ENCODE results near the gene FYTTD1.

The FYTTD1 gene

DNA sequence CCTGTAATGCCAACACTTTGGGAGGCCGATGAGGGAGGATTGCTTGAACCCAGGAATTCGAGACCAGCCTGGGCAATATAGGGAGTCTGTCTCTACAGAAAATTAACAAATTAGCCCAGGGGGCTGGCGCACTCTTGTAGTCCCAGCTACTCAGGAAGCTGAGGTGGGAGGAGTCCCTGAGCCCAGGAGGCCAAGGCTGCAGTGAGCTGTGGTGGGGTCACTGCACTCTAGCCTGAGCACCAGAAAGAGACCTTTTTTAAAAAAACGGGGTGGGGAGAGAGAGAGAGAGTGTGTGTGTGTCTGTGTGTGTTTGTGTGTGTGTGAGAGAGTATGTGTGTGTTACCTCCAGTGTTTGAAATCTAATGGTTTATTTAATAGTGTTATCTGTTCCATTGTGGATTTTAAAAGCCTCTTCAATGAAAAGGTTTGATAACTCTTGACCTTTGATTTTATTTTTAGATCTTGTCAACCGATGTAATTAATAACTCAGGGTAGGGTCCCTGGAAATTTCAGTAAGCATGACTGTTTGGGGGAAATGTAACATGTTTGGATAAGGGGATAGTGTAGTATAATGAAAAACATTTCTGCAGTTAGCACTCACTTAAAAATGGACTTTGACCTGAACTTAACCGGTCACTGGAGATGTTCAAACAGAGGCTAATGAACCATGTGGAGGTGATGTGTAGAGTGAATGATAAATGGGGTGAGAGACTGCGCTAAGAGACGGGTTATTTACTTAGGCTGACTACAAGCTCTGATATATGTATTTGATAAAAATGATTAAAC lies 71.1 kb downstream of the FYTTD1 start:
- H3K27me3 ChIP-seq (ENCODE audit: control insufficient read depth in 5 of 5, insufficient read depth in 4 of 5, low read length in 5 of 5): no peaks in the 10 kb centered on the region
- H3K27ac ChIP-seq (ENCODE audit: low read depth, low read length): no peak overlapping the region
- no peaks in the 10 kb centered on the region for H3K4me1 ChIP-seq (ENCODE audit: control insufficient read depth in 5 of 5, insufficient read depth in 5 of 5, low read length in 5 of 5)
- no peak overlapping the region for H3K9ac ChIP-seq (ENCODE audit: low read length in 5 of 5)
- H3K4me3 ChIP-seq (ENCODE audit: low read depth in 1 of 5, low read length in 5 of 5): no peak overlapping the region
- H3K9me3 ChIP-seq (ENCODE audit: control insufficient read depth in 5 of 5, low read length in 5 of 5): no peaks in the 10 kb centered on the region
- H3K36me3 ChIP-seq (ENCODE audit: control insufficient read depth in 5 of 5, insufficient read depth in 5 of 5, low read length in 5 of 5): peaks cover 4 to 31% (median 23%) of the 10 kb centered on the region in 5 donors

DNA sequence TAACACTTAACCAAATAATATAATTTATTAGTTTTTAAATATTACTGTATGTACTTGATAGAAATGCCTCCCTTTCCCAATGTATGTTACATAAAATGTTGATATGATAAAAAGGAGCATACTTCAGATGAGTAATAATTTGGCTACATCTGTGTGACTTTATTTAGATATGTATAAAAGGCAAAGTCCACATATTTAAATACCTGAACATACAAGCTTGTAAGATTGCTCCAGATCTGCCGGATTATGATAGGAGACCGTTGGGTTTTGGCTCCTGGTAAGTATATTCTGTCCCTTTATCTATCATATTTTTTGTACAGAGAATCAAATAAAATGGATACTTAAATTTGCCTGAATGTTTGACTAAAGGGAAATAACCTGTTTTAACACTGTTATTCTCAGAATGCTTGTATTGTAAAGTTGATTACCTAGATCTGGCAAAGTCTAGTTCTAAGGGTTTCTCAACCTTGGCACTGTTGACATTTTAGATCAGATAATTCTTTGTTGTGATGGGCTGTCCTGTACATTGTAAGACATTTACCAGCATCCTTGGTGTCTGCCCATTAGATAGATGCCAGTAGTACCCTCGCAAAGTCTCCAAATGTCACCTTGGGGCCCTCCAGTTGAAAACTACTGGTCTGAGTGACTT lies 79.8 kb downstream of the FYTTD1 start:
- Histone ChIP-seq H3K9me3 (ENCODE audit: control insufficient read depth in 5 of 5, low read length in 5 of 5) (no peaks in the 10 kb centered on the region), H3K4me3 (ENCODE audit: low read depth in 1 of 5, low read length in 5 of 5) (no peak overlapping the region), H3K9ac (ENCODE audit: low read length in 5 of 5) (no peak overlapping the region), H3K27me3 (ENCODE audit: control insufficient read depth in 5 of 5, insufficient read depth in 4 of 5, low read length in 5 of 5) (no peaks in the 10 kb centered on the region), H3K36me3 (ENCODE audit: control insufficient read depth in 5 of 5, insufficient read depth in 5 of 5, low read length in 5 of 5) (peaks cover 35 to 56% (median 40%) of the 10 kb centered on the region in 5 donors), H3K27ac (ENCODE audit: low read depth, low read length) (no peak overlapping the region), H3K4me1 (ENCODE audit: control insufficient read depth in 5 of 5, insufficient read depth in 5 of 5, low read length in 5 of 5) (no peaks in the 10 kb centered on the region)

DNA sequence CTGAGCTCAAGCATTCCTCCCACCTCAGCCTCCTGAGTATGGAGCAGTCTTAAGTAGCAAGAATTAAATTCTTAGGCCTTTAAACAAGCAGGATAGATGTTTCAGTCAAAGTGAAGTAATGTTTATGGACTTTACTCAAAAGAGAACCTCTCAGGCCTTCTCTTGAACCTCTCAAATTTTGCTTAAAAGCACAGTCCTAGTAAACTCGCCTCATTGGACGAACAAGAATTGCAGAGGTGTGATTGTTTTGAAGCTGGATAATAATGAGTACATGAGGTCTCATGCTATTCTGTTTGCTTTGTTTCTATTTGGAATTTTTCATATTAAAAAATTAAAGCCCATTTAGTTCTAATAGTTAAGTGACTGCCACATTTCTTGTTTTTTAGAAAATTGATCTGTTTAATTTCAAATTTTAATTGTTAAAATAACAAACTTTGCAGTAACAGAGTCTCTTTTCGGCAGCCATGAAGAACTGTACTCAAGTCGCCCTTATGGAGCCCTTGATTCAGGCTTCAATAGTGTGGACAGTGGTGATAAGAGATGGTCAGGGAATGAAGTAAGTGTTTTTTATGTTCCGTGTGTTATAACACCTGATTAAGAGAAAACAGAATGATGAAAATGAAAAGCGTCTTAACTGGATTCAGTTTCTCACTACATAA lies 80.8 kb downstream of the FYTTD1 start:
- no peaks in the 10 kb centered on the region for H3K27me3 ChIP-seq (ENCODE audit: control insufficient read depth in 5 of 5, insufficient read depth in 4 of 5, low read length in 5 of 5)
- peaks cover 36 to 62% (median 43%) of the 10 kb centered on the region in 5 donors for H3K36me3 ChIP-seq (ENCODE audit: control insufficient read depth in 5 of 5, insufficient read depth in 5 of 5, low read length in 5 of 5)
- no peaks in the 10 kb centered on the region for H3K9me3 ChIP-seq (ENCODE audit: control insufficient read depth in 5 of 5, low read length in 5 of 5)
- H3K27ac ChIP-seq (ENCODE audit: low read depth, low read length): no peak overlapping the region
- H3K4me3 ChIP-seq (ENCODE audit: low read depth in 1 of 5, low read length in 5 of 5): no peak overlapping the region
- H3K9ac ChIP-seq (ENCODE audit: low read length in 5 of 5): no peak overlapping the region
- H3K4me1 ChIP-seq (ENCODE audit: control insufficient read depth in 5 of 5, insufficient read depth in 5 of 5, low read length in 5 of 5): no peaks in the 10 kb centered on the region

DNA sequence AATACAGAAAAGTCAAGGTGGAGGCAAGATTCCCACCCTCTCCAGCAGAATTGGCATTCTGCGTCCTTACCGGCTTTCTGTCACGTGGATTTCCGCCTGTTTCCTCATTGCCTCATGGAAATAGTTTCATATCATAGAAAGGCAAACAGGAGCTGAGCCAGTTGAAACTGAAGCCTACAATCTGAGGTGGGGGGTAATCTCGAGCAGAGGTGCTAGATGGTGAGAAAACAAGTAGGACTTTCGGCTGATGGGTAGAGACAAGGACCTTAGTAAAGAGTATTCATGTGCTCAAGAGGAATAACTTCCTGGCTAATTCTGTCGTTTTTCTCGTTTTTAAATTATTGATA lies 81.3 kb downstream of the FYTTD1 start:
- no peak overlapping the region for H3K27ac ChIP-seq (ENCODE audit: low read depth, low read length)
- H3K36me3 ChIP-seq (ENCODE audit: control insufficient read depth in 5 of 5, insufficient read depth in 5 of 5, low read length in 5 of 5): peaks cover 37 to 68% (median 46%) of the 10 kb centered on the region in 5 donors

DNA sequence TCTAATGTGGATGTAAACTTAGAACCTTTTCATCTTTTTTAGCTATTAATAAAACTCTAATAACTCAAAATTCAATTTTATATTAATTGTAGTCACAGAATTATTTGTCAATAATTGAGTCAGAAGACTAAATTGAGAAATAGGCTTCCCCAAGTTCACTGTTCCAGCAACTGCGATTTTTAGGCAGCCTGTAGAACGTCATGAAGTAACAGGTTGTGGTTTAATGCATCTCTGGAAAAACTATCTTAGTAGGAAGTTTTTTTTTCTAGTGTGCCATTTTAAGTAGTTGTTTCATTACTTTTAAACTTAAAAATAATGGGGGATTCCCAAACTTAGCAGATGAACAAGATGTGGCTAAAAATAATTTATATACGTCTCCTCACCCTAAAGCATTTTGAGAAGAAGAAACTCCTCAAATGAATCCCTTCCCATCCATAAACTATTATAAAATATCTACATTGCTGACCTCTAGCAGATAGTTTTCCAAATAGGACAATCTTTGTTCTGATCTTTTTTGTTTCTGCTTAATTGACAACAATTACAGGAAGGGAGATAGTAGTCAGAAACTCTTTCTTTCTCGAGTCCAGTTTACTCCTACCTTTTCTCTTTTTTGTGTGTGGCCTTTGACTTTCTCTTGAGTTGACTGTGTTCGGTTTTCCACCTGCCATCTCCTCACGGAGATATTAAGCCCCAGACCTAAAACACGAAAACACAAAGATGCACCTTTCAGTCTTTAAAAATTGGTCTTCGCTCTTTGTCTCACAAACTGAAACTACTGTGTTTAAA lies 84.4 kb downstream of the FYTTD1 start:
- no peak overlapping the region for H3K4me3 ChIP-seq (ENCODE audit: low read depth in 1 of 5, low read length in 5 of 5)
- H3K27ac ChIP-seq (ENCODE audit: low read depth, low read length): no peak overlapping the region
- no peaks in the 10 kb centered on the region for H3K4me1 ChIP-seq (ENCODE audit: control insufficient read depth in 5 of 5, insufficient read depth in 5 of 5, low read length in 5 of 5)
- H3K9ac ChIP-seq (ENCODE audit: low read length in 5 of 5): no peak overlapping the region
- H3K36me3 ChIP-seq (ENCODE audit: control insufficient read depth in 5 of 5, insufficient read depth in 5 of 5, low read length in 5 of 5): peaks cover 36 to 60% (median 40%) of the 10 kb centered on the region in 5 donors
- H3K9me3 ChIP-seq (ENCODE audit: control insufficient read depth in 5 of 5, low read length in 5 of 5): no peaks in the 10 kb centered on the region
- no peaks in the 10 kb centered on the region for H3K27me3 ChIP-seq (ENCODE audit: control insufficient read depth in 5 of 5, insufficient read depth in 4 of 5, low read length in 5 of 5)

More for the DNA sequence above, 81.3 kb downstream of the FYTTD1 start:
- Histone ChIP-seq H3K27me3 (ENCODE audit: control insufficient read depth in 5 of 5, insufficient read depth in 4 of 5, low read length in 5 of 5) (no peaks in the 10 kb centered on the region), H3K4me1 (ENCODE audit: control insufficient read depth in 5 of 5, insufficient read depth in 5 of 5, low read length in 5 of 5) (no peaks in the 10 kb centered on the region), H3K9ac (ENCODE audit: low read length in 5 of 5) (no peak overlapping the region), H3K4me3 (ENCODE audit: low read depth in 1 of 5, low read length in 5 of 5) (no peak overlapping the region), H3K9me3 (ENCODE audit: control insufficient read depth in 5 of 5, low read length in 5 of 5) (no peaks in the 10 kb centered on the region)

DNA sequence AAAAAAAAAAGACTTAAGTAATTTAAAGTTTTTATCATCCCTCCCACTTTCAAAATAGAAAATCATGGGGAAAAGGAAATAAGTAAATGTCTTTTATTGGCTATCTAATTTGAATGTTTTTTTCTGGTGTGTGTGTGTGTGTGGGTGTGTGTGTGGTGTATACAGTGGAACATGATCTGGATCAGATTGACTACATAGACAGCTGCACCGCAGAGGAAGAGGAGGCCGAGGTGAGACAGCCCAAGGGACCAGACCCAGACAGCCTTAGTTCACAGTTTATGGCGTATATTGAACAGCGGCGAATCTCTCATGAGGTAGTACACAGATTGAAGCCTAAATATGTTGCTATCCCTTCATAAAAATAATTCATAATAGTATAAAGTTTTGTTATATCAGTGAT lies 85.8 kb downstream of the FYTTD1 start:
- Histone ChIP-seq H3K27ac (ENCODE audit: low read depth, low read length) (no peak overlapping the region), H3K9me3 (ENCODE audit: control insufficient read depth in 5 of 5, low read length in 5 of 5) (no peaks in the 10 kb centered on the region), H3K27me3 (ENCODE audit: control insufficient read depth in 5 of 5, insufficient read depth in 4 of 5, low read length in 5 of 5) (no peaks in the 10 kb centered on the region), H3K9ac (ENCODE audit: low read length in 5 of 5) (no peak overlapping the region), H3K36me3 (ENCODE audit: control insufficient read depth in 5 of 5, insufficient read depth in 5 of 5, low read length in 5 of 5) (peaks cover 31 to 59% (median 43%) of the 10 kb centered on the region in 5 donors), H3K4me3 (ENCODE audit: low read depth in 1 of 5, low read length in 5 of 5) (no peak overlapping the region), H3K4me1 (ENCODE audit: control insufficient read depth in 5 of 5, insufficient read depth in 5 of 5, low read length in 5 of 5) (no peaks in the 10 kb centered on the region)

DNA sequence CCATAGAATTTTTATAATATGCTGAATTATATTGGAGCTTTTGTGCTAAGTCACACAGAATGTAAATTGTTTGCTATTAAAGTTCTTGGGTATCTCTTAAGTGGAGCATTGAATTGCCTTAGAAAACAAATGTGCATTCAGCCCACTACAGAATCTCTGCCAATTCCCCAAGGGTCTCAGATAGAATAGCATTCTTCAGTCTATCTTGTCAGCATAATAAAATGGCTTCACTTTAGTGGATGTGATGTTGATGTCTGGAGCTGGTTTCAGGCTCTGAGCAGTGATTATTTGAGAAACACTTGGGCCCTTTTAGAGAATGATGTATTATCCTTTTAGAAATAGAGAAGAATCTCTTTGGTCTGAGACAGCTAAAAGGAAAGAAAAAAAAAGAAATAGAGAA lies 86.6 kb downstream of the FYTTD1 start:
- no peaks in the 10 kb centered on the region for H3K4me1 ChIP-seq (ENCODE audit: control insufficient read depth in 5 of 5, insufficient read depth in 5 of 5, low read length in 5 of 5)
- no peaks in the 10 kb centered on the region for H3K27me3 ChIP-seq (ENCODE audit: control insufficient read depth in 5 of 5, insufficient read depth in 4 of 5, low read length in 5 of 5)
- H3K9ac ChIP-seq (ENCODE audit: low read length in 5 of 5): no peak overlapping the region
- H3K4me3 ChIP-seq (ENCODE audit: low read depth in 1 of 5, low read length in 5 of 5): no peak overlapping the region
- no peaks in the 10 kb centered on the region for H3K9me3 ChIP-seq (ENCODE audit: control insufficient read depth in 5 of 5, low read length in 5 of 5)
- H3K36me3 ChIP-seq (ENCODE audit: control insufficient read depth in 5 of 5, insufficient read depth in 5 of 5, low read length in 5 of 5): peaks cover 33 to 59% (median 45%) of the 10 kb centered on the region in 5 donors
- no peak overlapping the region for H3K27ac ChIP-seq (ENCODE audit: low read depth, low read length)
